Measurements from ENCODE around the gene TAP2. TPM values are rescaled to one million over a fixed set of nuclear protein-coding genes. Genes with fewer than 3 reads are reported as not detected.

Gene TAP2
- total and polyA plus RNA-seq, 2 of the 13 experiments (the other 11 are each of a cell fraction or from before 2014, with no cell fraction given): 10.3 to 17.6 TPM

- TF ChIP-seq, protein P1, sequence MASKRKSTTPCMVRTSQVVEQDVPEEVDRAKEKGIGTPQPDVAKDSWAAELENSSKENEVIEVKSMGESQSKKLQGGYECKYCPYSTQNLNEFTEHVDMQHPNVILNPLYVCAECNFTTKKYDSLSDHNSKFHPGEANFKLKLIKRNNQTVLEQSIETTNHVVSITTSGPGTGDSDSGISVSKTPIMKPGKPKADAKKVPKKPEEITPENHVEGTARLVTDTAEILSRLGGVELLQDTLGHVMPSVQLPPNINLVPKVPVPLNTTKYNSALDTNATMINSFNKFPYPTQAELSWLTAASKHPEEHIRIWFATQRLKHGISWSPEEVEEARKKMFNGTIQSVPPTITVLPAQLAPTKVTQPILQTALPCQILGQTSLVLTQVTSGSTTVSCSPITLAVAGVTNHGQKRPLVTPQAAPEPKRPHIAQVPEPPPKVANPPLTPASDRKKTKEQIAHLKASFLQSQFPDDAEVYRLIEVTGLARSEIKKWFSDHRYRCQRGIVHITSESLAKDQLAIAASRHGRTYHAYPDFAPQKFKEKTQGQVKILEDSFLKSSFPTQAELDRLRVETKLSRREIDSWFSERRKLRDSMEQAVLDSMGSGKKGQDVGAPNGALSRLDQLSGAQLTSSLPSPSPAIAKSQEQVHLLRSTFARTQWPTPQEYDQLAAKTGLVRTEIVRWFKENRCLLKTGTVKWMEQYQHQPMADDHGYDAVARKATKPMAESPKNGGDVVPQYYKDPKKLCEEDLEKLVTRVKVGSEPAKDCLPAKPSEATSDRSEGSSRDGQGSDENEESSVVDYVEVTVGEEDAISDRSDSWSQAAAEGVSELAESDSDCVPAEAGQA (IDR thresholded peaks at IDR 0.05; ENCODE audit: low read depth): no peak
- TF ChIP-seq, protein P1 (CRISPR knock-in tag; IDR thresholded peaks at IDR 0.05; ENCODE audit: borderline replicate concordance): no peak; the same call in 1 of the 2 replicates
- TF ChIP-seq ZNF703 (CRISPR knock-in tag; IDR thresholded peaks at IDR 0.05; ENCODE audit: borderline replicate concordance) (no peak), SRSF9 (IDR thresholded peaks at IDR 0.05; ENCODE audit: borderline replicate concordance, insufficient read depth, low read depth, low read length, poor library complexity, severe bottlenecking) (no peak), ZNF234 (CRISPR knock-in tag; conservative IDR thresholded peaks at IDR 0.05) (no peak), SRSF1 (optimal IDR thresholded peaks at IDR 0.05; ENCODE audit: low read depth, low read length) (no peak), PAX8 (CRISPR knock-in tag; IDR thresholded peaks at IDR 0.05; ENCODE audit: borderline replicate concordance) (no peak), KDM6A (CRISPR knock-in tag; IDR thresholded peaks at IDR 0.05; ENCODE audit: low read depth) (no peak), PHF8 (CRISPR knock-in tag; IDR thresholded peaks at IDR 0.05) (peak; percentile 83), ZNF317 (CRISPR knock-in tag; IDR thresholded peaks at IDR 0.05) (peak; percentile 77; the same call in 1 of the 2 replicates), ZSCAN21 (CRISPR knock-in tag; IDR thresholded peaks at IDR 0.05; ENCODE audit: borderline replicate concordance) (no peak; the same call in 1 of the 2 replicates), KDM3A (CRISPR knock-in tag; IDR thresholded peaks at IDR 0.05; ENCODE audit: low read depth) (peak; percentile 95), USF2 (IDR thresholded peaks at IDR 0.05; ENCODE audit: low read depth, low read length) (no peak), USF2 (CRISPR knock-in tag; IDR thresholded peaks at IDR 0.05; ENCODE audit: borderline replicate concordance) (no peak), MEF2D (CRISPR knock-in tag; IDR thresholded peaks at IDR 0.05) (0 out of 2 replicates have a peak, but pooled peaks have one; percentile 39), MEIS1 (CRISPR knock-in tag; IDR thresholded peaks at IDR 0.05; ENCODE audit: borderline replicate concordance) (peak; percentile 60; the same call in 1 of the 2 replicates), TBP (CRISPR knock-in tag; IDR thresholded peaks at IDR 0.05) (peak; percentile 95; the same call in 1 of the 2 replicates), PAF1 (CRISPR knock-in tag; IDR thresholded peaks at IDR 0.05) (no peak)
- TF ChIP-seq, protein P2, sequence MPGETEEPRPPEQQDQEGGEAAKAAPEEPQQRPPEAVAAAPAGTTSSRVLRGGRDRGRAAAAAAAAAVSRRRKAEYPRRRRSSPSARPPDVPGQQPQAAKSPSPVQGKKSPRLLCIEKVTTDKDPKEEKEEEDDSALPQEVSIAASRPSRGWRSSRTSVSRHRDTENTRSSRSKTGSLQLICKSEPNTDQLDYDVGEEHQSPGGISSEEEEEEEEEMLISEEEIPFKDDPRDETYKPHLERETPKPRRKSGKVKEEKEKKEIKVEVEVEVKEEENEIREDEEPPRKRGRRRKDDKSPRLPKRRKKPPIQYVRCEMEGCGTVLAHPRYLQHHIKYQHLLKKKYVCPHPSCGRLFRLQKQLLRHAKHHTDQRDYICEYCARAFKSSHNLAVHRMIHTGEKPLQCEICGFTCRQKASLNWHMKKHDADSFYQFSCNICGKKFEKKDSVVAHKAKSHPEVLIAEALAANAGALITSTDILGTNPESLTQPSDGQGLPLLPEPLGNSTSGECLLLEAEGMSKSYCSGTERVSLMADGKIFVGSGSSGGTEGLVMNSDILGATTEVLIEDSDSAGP (CRISPR knock-in tag; IDR thresholded peaks at IDR 0.05; ENCODE audit: borderline replicate concordance): peak; percentile 87; the same call in 1 of the 2 replicates
Observed at GRCh38 chr6:32838114-32838958, at the start of gene TAP2 (continued).
